GM19035 (cell line): ENCODE results near the gene MYO1E.
"Not testable (repeated sequence)": the region's sequence is repeated elsewhere in the genome, so short reads cannot be mapped to it uniquely, and the experiment has no call there.

ENCODE experiments used
- ATAC-seq: cut with Tn5 transposase; IDR thresholded peaks from one replicate; pipeline ENCODE4 v1.9.1; 2021; ENCODE audit not compliant: unreplicated experiment

The MYO1E gene

DNA sequence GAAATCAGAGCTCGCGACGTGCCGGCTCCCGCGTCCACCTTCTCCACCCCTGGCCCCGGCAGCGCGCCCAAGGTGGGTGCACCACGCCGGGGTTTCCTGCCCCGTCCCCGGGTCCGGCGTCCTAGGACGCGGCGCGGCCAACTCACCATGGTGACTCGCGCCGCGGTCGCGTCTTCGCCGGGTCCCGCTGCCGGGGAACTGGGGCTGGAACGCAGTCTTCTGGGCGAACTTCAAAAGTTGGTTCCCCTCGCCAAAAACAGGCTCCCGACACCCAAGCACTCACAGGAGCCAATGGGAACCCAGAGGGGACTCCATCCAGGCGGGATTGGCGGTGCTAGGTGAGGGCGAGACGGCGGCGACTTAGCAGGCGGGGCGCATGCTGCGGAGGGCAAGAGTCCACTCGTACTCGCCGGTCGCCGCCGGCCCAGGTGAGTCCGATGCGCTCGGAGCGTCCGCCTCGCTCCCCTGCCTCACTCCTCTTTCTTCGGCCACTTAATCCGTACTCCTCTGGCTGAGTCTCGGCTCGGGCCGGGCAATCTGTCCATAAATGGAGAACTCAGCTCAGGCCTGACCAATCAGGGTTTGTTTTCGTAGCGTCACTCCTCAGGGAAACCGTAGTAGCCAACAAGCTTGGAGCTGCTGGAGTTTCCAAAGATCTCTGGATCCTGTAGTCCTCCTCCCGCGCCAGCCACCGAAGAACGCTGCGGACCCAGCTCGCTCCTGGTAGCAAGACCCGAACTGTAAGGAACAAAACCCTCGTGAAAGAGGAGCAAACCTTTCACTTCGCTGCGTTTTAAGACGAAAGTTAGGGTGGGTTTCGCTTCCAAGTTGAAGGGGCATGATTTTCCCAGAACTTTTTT lies at the start of gene MYO1E:
TSS of gene MYO1E (minus strand) at position 520 of the 860 bp plus-strand sequence. CDS start at position 149, 371 bp downstream.
- peak; percentile 71 for ATAC-seq

DNA sequence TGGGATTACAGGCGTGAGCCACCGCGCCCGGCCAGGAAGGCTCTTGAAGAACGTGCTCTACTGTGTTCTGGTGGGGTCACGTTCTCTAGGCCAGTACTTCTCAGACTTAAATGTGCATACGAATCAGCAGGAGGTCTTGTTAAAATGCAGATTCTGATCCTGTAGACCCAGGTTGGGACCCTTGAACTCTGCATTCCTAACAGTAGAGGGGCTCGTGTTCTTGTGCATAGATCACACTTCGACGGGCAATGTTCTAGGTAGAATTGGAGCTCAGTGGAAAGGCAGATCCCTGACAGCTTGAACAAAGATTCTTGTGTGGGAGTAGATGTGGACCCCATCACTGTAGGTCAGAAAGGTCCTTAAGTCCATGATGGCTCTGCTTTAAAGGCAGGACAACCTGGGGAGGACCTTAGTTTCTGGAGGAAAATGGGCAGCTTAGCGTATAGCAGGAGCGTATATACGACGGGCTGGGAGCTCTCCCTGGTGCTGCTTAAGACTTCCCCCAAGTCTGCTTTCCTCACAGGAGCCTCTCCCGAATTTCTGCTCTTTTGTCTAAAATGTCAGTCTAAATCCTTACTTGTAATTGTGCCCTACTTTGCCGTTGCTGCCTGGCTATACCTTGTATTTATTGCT lies 48.4 kb upstream of the MYO1E start:
- no peak for ATAC-seq

DNA sequence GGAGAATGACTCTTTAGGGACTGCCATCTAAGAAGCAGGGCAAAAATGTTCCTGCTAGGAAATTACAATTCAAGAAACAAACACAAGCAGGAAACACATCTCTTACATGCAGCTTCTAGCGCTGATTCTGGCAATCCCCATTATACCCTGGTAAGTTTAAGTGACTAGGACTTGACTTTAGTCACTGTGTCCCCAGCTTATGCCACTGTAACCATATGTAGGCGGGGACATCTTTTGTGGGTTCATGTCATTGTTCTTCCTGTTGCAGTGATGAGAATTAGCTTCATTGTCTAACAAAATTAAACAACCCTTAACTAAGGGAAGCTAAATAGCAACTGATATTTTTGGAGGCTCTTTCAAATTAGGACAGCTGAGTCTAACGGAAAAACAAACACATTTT lies 47.4 kb upstream of the MYO1E start:
- no peak for ATAC-seq

DNA sequence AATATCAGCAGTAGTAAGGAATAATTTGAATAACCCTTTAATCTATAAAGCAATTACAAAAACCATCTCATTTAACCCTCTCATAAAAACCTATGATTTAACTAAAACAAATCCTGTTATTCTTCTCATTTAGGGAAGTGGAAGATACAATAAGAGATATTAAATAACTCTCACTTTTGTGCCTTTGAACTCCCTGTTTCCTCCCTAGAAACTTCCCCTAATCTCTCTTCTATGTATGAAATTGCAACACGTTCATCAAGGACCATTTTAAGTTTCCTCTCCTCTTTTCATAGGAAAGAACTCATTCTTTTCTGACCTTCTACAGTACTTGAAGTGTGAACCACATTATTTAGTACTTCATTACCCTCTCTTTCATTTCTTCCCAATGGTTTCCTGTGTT lies 46.5 kb upstream of the MYO1E start:
- ATAC-seq: no peak

DNA sequence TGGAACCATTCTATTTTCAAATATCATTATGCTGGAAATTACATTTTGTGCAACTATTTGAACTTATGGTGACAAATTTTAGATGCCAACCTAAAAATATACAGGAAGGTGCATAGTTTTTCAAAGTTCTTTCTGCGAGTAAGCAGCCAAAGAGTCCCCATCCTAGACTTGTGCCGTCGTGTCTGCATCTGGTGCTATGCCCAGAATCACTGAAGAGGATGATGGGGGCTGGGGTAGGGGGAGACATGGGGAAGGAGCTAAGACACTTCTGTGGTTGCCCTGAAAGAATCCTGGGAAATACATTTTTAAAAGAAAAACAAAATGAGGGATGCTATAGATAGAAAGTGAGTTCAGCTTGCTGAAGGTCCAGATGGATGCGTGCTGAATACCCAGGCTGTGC lies 44.1 kb upstream of the MYO1E start:
- no peak for ATAC-seq

DNA sequence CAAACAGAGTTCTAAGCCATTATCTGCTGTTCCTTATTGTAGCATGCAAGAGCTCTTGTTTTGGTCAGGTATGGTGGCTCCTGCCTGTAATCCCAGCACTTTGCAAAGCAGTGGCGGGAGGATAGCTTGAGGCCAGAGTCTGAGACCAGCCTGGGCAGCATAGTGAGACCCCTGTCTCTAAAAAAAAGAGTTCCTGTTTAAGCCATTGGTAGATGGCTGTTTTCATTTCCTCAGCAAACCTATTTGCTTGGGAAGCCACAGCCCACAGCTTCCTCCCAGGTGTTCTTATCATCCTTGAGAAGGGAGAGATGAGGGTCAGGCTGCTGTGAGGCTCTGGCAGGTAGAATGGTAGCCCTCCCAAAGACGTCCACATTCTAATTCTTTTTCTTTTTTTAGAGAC lies 40.9 kb upstream of the MYO1E start:
- no peak for ATAC-seq

DNA sequence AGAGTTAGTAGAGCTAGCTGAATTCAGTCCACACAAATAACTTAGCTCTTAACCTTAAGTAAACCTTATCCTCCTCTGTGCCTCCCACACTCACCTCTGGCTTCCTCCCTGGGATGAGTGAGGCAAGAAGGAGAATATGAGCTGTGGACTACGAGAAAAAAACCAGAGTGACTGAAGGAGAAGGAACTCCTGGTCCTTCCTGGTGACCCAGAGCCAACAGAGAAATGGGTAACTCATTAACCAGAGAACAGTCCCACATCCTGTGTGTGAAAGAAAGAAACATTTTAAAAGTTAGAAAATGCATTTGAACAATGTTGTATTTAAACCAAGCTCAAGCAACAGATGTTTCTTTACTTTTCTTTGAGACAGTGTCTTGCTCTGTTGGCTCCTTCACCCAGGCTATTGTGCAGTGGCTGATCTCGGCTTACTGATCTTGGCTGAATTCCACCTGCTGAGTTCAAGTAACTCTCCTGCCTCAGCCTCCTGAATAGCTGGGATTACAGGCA lies 37.8 kb upstream of the MYO1E start:
- no peak for ATAC-seq

DNA sequence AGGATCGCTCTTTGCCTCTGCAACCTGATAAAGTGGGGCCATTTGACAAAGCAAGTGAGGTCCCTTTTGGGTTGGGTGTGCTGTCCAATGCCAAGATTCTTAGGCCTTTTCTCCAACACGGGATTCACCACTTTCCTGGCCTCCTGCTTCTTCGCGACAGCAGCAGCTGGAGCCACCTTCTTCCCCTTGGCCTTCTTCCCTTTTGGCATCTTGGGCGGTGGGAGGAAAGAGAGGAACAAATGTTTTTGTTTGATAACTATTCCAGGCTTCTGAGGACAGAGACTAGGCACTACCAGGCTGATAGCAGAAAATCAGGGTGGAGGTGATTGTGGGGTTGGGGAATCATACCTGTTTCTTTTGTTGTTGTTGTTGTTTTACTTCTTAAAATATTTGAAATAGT lies 35.3 kb upstream of the MYO1E start:
- no peak for ATAC-seq

DNA sequence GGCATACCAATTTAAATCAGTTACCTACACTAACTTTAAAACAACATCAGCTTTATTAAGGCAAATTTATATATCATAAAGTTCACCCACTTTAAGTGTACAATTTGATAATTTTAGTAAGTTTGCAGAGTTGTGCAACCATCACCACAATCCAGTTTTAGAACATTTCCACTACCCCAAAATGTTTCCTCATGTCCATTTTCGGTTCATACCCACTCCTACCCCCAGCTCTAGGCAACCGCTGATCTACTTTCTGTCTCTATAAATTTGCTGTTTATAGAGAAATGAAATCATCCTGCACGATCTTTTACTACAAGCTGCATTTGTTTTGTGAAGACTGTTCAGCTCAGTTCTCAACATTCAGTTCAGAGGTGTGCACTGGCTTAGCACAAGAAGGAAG lies 33.8 kb upstream of the MYO1E start:
- ATAC-seq: no peak

DNA sequence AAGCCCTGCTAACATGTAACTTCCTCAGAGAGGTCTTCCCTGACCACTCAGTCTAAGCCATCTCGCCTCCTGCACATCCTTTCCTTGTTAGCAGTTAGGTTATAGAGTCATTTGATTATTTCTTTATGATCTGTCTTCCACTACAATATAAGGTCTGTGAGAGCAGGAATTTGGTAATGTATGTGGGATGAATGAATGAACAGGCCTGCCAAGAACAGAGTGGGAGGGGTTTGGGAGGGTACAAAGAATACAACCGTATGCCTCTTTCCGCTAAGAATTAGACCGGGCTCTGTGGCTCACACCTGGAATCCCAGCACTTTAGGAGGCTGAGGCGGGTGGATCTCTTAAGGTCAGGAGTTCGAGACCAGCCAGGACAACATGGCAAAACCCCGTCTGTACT lies 32.4 kb upstream of the MYO1E start:
- ATAC-seq: no peak

DNA sequence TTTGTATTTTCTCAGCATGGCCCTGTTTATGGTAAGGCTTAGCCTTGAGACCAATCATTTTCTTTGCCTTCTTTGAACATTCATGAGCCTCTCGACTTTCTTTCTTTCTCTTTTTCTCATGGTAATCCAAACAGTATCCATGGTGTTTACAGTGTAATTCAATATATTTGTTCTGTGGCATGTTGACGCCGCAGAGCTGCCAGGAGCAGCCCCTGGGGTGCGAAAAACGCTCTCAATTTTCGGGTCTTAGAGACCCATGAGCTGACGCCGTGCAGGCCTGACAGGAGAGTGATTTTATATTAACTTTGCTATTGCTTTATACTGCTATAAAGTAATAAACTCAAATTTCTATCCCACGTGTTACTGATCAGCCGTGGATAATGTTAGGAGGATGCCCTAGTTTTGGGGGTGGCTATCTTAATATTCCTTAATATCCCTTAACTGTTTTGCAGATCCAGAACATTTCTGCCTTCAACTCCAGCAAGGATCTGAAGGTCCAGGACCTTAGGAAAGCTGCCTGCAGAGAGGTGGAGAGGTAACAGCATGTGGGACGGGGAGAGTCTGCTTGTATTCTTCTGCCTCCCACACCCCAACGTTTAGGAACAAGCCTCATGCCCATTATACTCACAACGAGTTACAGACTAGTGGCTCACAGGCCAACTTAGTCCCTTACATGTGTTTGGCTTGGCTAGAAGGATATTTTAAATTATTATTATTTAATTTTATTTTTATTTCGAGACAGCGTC lies 29.3 kb upstream of the MYO1E start:
- no peak for ATAC-seq

DNA sequence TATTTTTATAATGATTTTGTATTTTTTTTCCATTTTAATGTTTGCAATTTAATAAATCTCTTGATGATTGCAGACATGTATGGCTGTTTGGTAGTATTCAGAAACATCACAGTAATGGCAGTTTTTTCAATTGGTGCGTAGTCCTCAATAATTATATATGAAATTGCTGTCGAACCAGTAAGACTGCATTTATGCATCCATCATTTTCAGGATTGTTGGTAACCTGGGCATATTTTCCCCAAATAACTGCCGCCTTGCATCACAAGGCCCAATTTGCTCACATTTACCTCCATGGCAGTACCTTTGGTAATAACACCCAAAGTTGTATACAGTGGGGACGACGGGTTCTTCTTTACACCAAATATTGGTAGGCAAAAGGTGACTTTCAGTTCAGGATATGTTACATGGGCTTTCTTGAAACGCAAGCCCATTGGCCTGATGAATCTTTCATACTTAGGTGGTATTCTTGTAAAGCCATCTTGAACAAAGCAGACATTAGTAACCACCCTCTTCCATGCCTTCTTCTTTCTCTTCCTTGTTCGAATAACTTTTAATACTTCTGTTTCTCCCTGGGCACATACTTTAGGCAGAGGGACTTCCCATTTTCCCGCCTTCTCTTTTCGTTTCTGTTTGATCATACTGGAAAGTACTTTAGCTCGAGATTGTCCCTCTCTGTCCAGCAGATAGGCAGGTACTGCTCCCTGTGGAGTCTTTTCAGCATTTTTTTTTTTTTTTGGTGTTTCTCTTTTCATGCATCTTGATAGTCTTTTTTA lies 28.6 kb upstream of the MYO1E start:
- ATAC-seq: not testable (repeated sequence)

DNA sequence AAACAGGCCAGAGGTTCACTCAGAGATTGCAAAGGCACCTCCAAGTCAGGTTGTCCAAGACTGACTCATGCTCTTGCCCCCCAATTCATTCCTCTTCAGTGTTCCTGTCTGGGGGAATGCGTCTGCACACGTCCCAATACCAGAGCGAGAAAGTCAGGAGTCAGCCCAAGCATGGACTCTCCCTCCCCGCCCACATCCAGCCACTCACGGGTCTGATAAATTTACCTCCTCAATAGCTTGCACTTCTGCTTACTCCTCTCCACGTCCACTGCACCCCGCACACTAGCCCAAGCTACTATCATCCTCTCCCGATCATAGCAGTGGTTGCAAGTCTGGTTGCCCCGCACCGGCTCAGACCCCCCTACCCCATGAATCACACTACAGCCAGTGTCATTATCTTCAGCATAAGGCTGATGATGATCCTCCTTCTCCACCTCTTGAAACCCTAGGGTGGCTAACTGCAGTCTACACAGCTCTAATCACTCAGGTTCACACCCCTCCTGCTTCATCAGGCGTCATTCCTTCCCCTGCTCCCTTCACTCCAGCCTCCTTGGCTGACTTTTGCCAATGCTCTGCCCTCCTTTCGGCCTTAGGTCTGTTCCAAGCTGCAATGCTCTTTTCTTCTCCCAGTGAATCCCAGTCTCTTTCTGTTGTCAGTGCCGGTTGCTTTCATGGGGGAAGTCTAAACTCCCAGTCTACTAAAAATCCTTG lies 27.6 kb upstream of the MYO1E start:
- peak; percentile 19 for ATAC-seq

DNA sequence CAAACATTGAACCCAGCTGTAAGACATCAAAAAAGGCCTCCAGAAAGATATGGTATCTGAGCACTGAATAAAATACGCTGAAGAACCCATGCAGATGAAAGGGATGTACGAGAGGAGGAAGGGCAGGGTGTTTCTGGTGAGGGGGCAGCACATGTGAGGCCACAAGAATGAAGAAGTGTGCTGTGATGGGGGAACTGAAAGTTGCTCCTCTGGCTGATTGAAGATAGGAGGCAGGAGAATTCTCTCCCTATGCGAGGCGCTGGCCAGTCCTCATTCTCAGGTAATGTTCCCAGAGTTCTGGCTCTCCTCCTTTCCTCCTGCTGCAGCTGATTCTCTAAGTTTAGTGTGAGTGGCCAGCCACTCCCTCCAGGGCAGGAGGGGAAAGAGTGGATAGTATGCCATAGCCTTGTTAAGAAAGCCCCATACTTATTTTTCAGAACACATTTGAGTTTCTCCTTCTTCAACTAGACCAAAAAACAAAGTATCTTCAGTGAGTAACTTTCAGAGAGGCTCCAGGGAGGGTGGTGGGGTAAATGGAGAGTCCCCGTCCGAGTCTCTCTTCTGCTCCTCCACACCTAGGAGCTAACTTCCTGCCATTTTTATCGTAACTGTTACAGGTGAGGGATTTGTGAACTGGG lies 26.9 kb upstream of the MYO1E start:
- peak; percentile 89 for ATAC-seq

DNA sequence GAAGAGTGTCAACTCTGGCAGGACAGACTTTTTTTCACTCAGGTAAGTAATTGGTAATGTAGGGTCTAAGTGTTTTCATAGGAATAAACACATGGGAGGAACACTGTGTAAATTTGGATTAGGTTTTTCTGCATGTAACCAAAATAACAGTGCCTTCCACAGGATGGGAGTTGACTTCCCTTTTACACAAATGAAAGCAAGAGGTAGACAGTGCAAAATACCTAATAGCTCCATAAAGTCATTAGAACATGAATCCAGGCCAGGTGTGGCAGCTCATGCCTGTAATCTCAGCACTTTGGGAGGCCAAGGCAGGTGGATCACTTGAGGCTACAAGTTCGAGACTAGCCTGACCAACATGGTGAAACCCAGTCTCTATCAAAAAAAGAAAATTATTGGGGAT lies 25.5 kb upstream of the MYO1E start:
- no peak for ATAC-seq

DNA sequence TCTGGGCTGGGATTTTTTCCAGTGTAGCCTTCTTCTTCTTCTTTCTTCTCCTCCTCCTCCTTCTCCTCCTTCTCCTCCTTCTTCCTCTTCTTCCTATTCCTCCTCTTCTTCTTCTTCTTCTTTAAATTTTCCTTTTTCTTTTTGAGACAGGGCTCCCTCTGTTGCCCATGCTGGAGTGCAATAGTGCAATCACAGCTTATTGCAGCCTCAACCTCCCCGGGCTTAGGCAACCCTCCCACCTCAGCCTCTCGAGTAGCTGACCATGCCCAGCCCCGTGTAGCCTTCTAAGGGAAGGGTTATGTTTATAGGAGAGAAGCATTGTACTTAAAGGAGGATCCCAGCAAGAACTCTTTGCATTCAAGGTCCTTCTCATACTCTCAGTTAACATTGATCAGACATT lies 24.0 kb upstream of the MYO1E start:
- no peak for ATAC-seq

DNA sequence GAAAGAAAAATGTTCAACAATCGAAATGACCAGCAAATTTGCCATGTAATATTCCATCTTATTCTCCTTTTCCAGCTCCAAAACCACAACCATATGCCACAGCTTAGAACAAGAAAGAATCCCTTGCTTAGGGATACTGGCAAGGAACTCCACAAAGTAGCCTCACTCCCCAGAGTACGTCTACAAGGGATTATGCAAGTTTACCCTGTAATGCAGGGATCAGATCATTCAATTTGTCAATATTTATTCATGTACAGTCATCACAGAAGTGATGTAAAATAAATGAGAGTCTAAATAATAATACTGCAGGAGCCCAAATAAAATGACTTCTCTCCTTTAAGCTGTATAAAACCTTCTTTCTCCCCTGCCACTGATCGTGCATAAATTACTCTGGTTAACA lies 23.5 kb upstream of the MYO1E start:
- no peak for ATAC-seq

DNA sequence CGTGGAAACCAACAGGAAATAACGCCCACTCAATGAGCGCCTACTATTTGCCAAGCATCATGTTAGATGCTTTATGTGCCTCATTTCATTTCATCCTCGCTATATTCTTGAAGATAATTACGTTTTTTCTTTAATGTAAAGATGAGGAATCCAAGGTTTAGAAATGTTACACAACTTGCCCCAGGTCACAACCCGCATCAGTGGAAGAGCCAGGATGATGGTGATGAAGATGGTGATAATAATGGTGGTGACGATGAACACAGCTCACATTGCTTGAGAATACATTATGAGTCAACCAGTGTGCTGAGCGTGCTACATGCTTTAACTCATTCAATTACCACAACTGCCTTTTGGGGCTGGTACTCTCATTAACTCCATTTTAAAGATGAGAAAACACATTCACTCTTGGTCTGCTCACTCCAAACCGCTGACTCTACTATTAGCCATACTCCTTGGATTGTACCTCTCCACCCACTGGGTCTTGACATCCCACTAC lies 21.5 kb upstream of the MYO1E start:
- no peak for ATAC-seq

DNA sequence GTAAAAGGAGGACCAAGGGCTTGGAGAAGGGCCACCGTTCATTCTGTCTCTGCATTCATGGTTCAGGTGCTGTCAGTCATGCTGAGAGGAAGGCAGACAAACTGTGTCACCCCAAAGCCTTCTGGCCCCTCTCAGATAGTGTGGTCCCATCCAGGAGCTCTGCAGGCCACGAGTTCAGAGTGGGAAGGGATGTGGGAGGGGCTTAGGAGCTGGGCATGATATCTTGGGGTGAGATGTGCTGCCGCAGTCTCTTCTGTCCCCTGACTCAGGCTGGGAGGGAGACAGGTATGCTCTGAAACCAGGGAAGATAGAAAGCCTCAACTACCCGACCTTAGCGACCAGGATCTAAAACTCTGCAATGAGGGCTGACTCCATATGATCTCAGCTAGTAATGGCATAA lies 19.6 kb upstream of the MYO1E start:
- no peak for ATAC-seq

DNA sequence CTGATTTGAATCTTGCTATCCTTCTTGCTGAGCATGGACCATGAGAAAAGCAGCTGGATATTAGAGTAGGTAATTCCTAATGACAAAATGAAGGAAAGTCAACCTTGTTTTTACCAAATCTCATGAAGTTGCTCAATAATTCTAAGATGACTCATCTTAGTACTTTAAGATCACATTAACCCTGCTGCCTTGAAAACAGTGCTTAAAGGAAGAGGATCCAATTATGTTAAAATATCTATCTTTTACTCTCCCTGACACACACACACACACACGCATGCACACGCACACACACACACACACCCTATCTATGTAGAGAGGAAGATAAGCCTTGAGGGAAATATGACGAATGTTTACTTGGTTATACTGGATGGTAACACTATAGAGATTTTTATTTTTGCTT lies 16.0 kb upstream of the MYO1E start:
- ATAC-seq: no peak
